ENCODE data around the gene GEMIN8. TPM values are rescaled to one million over a fixed set of nuclear protein-coding genes. Genes with fewer than 3 reads are reported as not detected.

The GEMIN8 gene
- polyA plus RNA-seq, 1 donor from 2014 or later, result 26.1 TPM

- H2AFZ ChIP-seq (ENCODE audit: low read depth, low read length), result no peak overlapping the region
- no peak overlapping the region for H3K4me2 ChIP-seq (ENCODE audit: low read length)
- H3K4me3 ChIP-seq (ENCODE audit: low read length), result no peak overlapping the region
- TF ChIP-seq EZH2 (IDR thresholded peaks at IDR 0.05; ENCODE audit: borderline replicate concordance, insufficient read depth, low read length, poor library complexity, severe bottlenecking) (no peak), POLR2AphosphoS5 (IDR thresholded peaks at IDR 0.05) (no peak), EP300 (conservative IDR thresholded peaks at IDR 0.05; ENCODE audit: poor library complexity, severe bottlenecking) (no peak), MXI1 (conservative IDR thresholded peaks at IDR 0.05; ENCODE audit: poor library complexity, severe bottlenecking) (no peak), TAF1 (IDR thresholded peaks at IDR 0.05; ENCODE audit: low read depth) (no peak), CTCF (IDR thresholded peaks at IDR 0.05; ENCODE audit: poor library complexity, severe bottlenecking) (no peak), SMC3 (conservative IDR thresholded peaks at IDR 0.05; ENCODE audit: poor library complexity) (no peak), RAD21 (conservative IDR thresholded peaks at IDR 0.05) (no peak), REST (IDR thresholded peaks at IDR 0.05; ENCODE audit: borderline replicate concordance) (no peak)
- H3K9me3 ChIP-seq (ENCODE audit: low read length), result no peaks in the 10 kb centered on the region
- H3K79me2 ChIP-seq (replicated peaks; ENCODE audit: insufficient read depth, low read length), result no peaks in the 10 kb centered on the region
- no peak overlapping the region for H3K27ac ChIP-seq (ENCODE audit: low read length)
- H3K27me3 ChIP-seq (ENCODE audit: insufficient read depth, low read depth, low read length), result no peaks in the 10 kb centered on the region
- H3K36me3 ChIP-seq (ENCODE audit: insufficient read depth, low read length), result no peaks in the 10 kb centered on the region
- H3K9me2 ChIP-seq (ENCODE audit: insufficient read depth, low read length), result no peaks in the 10 kb centered on the region
- no peak overlapping the region for H3K9ac ChIP-seq (ENCODE audit: low read length)
- no peaks in the 10 kb centered on the region for H4K20me1 ChIP-seq (ENCODE audit: insufficient read depth)
- no peaks in the 10 kb centered on the region for H3F3A ChIP-seq (ENCODE audit: insufficient read depth, low read length, poor library complexity, severe bottlenecking)
Observed at GRCh38 chrX:13965531-13965930, 64.2 kb downstream of the GEMIN8 start.

DNA sequence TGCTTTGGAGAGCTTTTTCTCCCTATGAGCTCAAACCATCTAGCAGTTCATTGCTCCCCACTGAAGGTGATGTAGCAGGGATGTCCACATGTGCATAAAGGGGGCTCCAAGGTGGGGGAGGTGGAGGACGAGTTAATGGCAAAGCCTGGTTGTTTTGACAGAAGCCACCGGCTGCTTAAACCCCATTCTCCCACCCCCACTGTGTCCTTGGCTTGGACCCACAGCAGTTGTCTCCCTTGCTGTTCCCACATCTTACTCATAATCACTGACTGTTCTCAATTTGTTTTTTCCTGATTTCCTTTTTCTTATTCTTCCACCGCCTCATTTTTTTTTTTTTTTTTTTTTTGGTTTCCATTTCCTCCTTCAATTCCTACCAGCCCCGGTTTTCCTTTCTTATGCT is 72.7 kb downstream of the GEMIN8 start:
- Histone ChIP-seq H3K36me3 (ENCODE audit: insufficient read depth, low read length) (no peaks in the 10 kb centered on the region), H3K9me2 (ENCODE audit: insufficient read depth, low read length) (no peaks in the 10 kb centered on the region), H3K79me2 (replicated peaks; ENCODE audit: insufficient read depth, low read length) (no peaks in the 10 kb centered on the region), H3K9me3 (ENCODE audit: low read length) (no peaks in the 10 kb centered on the region), H2AFZ (ENCODE audit: low read depth, low read length) (no peak overlapping the region), H3K4me2 (ENCODE audit: low read length) (no peak overlapping the region), H4K20me1 (ENCODE audit: insufficient read depth) (no peaks in the 10 kb centered on the region), H3K4me3 (ENCODE audit: low read length) (no peak overlapping the region), H3K27me3 (ENCODE audit: insufficient read depth, low read depth, low read length) (no peaks in the 10 kb centered on the region), H3K9ac (ENCODE audit: low read length) (no peak overlapping the region), H3F3A (ENCODE audit: insufficient read depth, low read length, poor library complexity, severe bottlenecking) (no peaks in the 10 kb centered on the region), H3K27ac (ENCODE audit: low read length) (no peak overlapping the region)
- TF ChIP-seq EP300 (conservative IDR thresholded peaks at IDR 0.05; ENCODE audit: poor library complexity, severe bottlenecking), result no peak
- TF ChIP-seq CTCF (IDR thresholded peaks at IDR 0.05; ENCODE audit: poor library complexity, severe bottlenecking), result no peak
- TF ChIP-seq TAF1 (IDR thresholded peaks at IDR 0.05; ENCODE audit: low read depth), result no peak

Other genes starting within 250 kb of the GEMIN8 start
- 205 and 212 TPM in 2 replicates for gene GPM6B, start 212.8 kb downstream of the GEMIN8 start, polyA plus RNA-seq